IMR-90 (cell line): Measurements from ENCODE around the gene LNX1. TPM values are rescaled to one million over a fixed set of nuclear protein-coding genes. Genes with fewer than 3 reads are reported as not detected.

Source experiments
- ATAC-seq: fragments of 200-7000 bp; cut with Tn5 transposase; 2 replicates; pipeline ENCODE4 v1.9.1; 2020; ENCODE audit warnings: low read depth, mild to moderate bottlenecking, moderate library complexity
- BruUV-seq: library from RNA; stranded (reverse); fragments of 400-500 nt; replicated peaks from 2 replicates; lab custom pipeline; 2021; lab: Mats Ljungman, UMichigan
- CTCF ChIA-PET: fragments of 300-600 bp; formaldehyde crosslinking; extraction: SDS; loops from one replicate; lab custom pipeline; 2021; ENCODE audit warnings: antibody characterized with exemption; lab: Yijun Ruan, JAX
- POLR2A ChIA-PET: fragments of 300-600 bp; sonication (Branson Sonifier 250); formaldehyde crosslinking; loops from one replicate; lab custom pipeline; 2022; ENCODE audit warnings: antibody characterized with exemption; ENCODE audit not compliant: unreplicated experiment; lab: Charles Lee
- DNase-seq: peaks from one replicate; pipeline ENCODE4 v3.0.0; 2013
- H2AFZ ChIP-seq: replicated peaks from 2 replicates; pipeline ENCODE3; 2013; ENCODE audit warnings: low read length, mild to moderate bottlenecking; ENCODE audit not compliant: poor library complexity
- H2AK5ac ChIP-seq: 2 replicates; pipeline ENCODE4 v1.6.1; 2013; ENCODE audit warnings: low read depth, low read length, inconsistent platforms
- H2AK9ac ChIP-seq: replicated peaks from 2 replicates; pipeline ENCODE3; 2013; ENCODE audit warnings: mild to moderate bottlenecking, low read depth, low read length, moderate library complexity; ENCODE audit not compliant: poor library complexity
- H2BK120ac ChIP-seq: 2 replicates; pipeline ENCODE4 v1.6.1; 2013; ENCODE audit warnings: low read depth, low read length, inconsistent platforms
- H2BK15ac ChIP-seq: 3 replicates; pipeline ENCODE4 v1.6.1; 2013; ENCODE audit warnings: low read depth, low read length, inconsistent platforms
- H2BK20ac ChIP-seq: 2 replicates; pipeline ENCODE4 v1.6.1; 2013; ENCODE audit warnings: low read depth, mild to moderate bottlenecking, inconsistent platforms, low read length, moderate library complexity
- H2BK5ac ChIP-seq: 2 replicates; pipeline ENCODE4 v1.6.1; 2013; ENCODE audit warnings: mild to moderate bottlenecking, low read depth, low read length, inconsistent platforms; ENCODE audit not compliant: poor library complexity, severe bottlenecking
- H3K14ac ChIP-seq: replicated peaks from 2 replicates; pipeline ENCODE4 v1.6.1; 2013; ENCODE audit warnings: low read depth, low read length, inconsistent platforms
- H3K18ac ChIP-seq: 2 replicates; pipeline ENCODE4 v1.6.1; 2013; ENCODE audit warnings: low read depth, low read length, control low read depth
- H3K23ac ChIP-seq: 2 replicates; pipeline ENCODE4 v1.6.1; 2013; ENCODE audit warnings: low read depth, low read length, inconsistent platforms
- H3K27ac ChIP-seq: 2 replicates; pipeline ENCODE4 v1.5.1; 2013; ENCODE audit warnings: mild to moderate bottlenecking, control low read depth, low read length; ENCODE audit not compliant: insufficient read depth
- H3K27me3 ChIP-seq: 2 replicates; pipeline ENCODE4 v1.6.1; 2013; ENCODE audit warnings: low read length; ENCODE audit not compliant: control insufficient read depth, insufficient read depth
- H3K36me3 ChIP-seq: 2 replicates; pipeline ENCODE4 v1.6.1; 2013; ENCODE audit warnings: low read length, mixed read lengths; ENCODE audit not compliant: control insufficient read depth, insufficient read depth
- H3K4ac ChIP-seq: 2 replicates; pipeline ENCODE4 v1.6.1; 2013; ENCODE audit warnings: low read depth, low read length, inconsistent platforms
- H3K4me1 ChIP-seq: 2 replicates; pipeline ENCODE4 v1.6.1; 2013; ENCODE audit warnings: low read length, mixed read lengths; ENCODE audit not compliant: control insufficient read depth, insufficient read depth
- H3K4me2 ChIP-seq: 2 replicates; pipeline ENCODE4 v1.6.1; 2013; ENCODE audit warnings: low read depth, mild to moderate bottlenecking, control low read depth, low read length, moderate library complexity
- H3K4me3 ChIP-seq: 2 replicates; pipeline ENCODE4 v1.5.1; 2013; ENCODE audit warnings: low read depth, mild to moderate bottlenecking, control low read depth, low read length, moderate library complexity; ENCODE audit not compliant: insufficient read depth
- H3K56ac ChIP-seq: 2 replicates; pipeline ENCODE4 v1.6.1; 2013; ENCODE audit warnings: low read length, inconsistent platforms; ENCODE audit not compliant: insufficient read depth; ENCODE audit errors: extremely low read depth
- H3K79me1 ChIP-seq, 2 experiments: 2 replicates each; pipeline ENCODE4 v1.6.1; 2013; ENCODE audit warnings: low read length in 2 of 2, inconsistent platforms in 1 of 2, low read depth in 1 of 2
- H3K9ac ChIP-seq: 2 replicates; pipeline ENCODE4 v1.6.1; 2013; ENCODE audit warnings: low read depth, low read length, control low read depth
- H3K9me1 ChIP-seq: 2 replicates; pipeline ENCODE4 v1.6.1; 2013; ENCODE audit warnings: low read length, inconsistent platforms; ENCODE audit not compliant: insufficient read depth
- H3K9me3 ChIP-seq: 2 replicates; pipeline ENCODE4 v1.6.1; 2013; ENCODE audit warnings: low read length; ENCODE audit not compliant: control insufficient read depth, insufficient read depth
- H4K20me1 ChIP-seq: 2 replicates; pipeline ENCODE4 v1.6.1; 2013; ENCODE audit warnings: low read length, inconsistent platforms; ENCODE audit not compliant: insufficient read depth
- H4K5ac ChIP-seq: 2 replicates; pipeline ENCODE4 v1.6.1; 2013; ENCODE audit warnings: mild to moderate bottlenecking, low read depth, low read length, control low read depth
- H4K8ac ChIP-seq, 2 experiments: 2 replicates each; pipeline ENCODE4 v1.6.1; 2013; ENCODE audit warnings: low read depth in 2 of 2, low read length in 2 of 2, control low read depth in 1 of 2, inconsistent platforms in 1 of 2
- H4K91ac ChIP-seq: 2 replicates; pipeline ENCODE4 v1.6.1; 2013; ENCODE audit warnings: low read depth, low read length, inconsistent platforms; ENCODE audit not compliant: insufficient read depth
- MAZ ChIP-seq: IDR thresholded peaks from 2 replicates; pipeline ENCODE4 v1.6.1; 2012; ENCODE audit warnings: low read depth, mild to moderate bottlenecking, low read length, improper control_type of control experiment, moderate library complexity, borderline replicate concordance
- MXI1 ChIP-seq: IDR thresholded peaks from 2 replicates; pipeline ENCODE4 v1.6.1; 2012; ENCODE audit warnings: low read depth, mild to moderate bottlenecking, low read length, moderate library complexity, borderline replicate concordance
- POLR2A ChIP-seq: IDR thresholded peaks from 2 replicates; pipeline ENCODE4 v1.6.1; 2012; ENCODE audit warnings: mild to moderate bottlenecking, low read depth, low read length
- RAD21 ChIP-seq: IDR thresholded peaks from 2 replicates; pipeline ENCODE4 v1.6.1; 2012; ENCODE audit warnings: low read length, improper control_type of control experiment
- RCOR1 ChIP-seq: IDR thresholded peaks from 2 replicates; pipeline ENCODE4 v1.6.1; 2012; ENCODE audit warnings: mild to moderate bottlenecking, low read length, improper control_type of control experiment; ENCODE audit not compliant: insufficient replicate concordance
- WGBS, 2 experiments: methylation state at CpG; one replicate each; pipeline versions ENCODE4 v1.1.5 to v1.1.7; 2013; ENCODE audit warnings: missing lambda C conversion rate in 2 of 2; ENCODE audit not compliant: insufficient read length in 1 of 2; ENCODE audit errors: extremely low coverage in 2 of 2; 5-methylcytosine and 5-hydroxymethylcytosine counted together
- dilution Hi-C: fragments of 300-500 bp; cut with HindIII; formaldehyde crosslinking; loops from one replicate; pipeline ENCODE4 v1.14.3; 2018; ENCODE audit warnings: low sequenced_read_pairs; ENCODE audit not compliant: unreplicated experiment
- in situ Hi-C: fragments of 300-500 bp; cut with MboI; formaldehyde crosslinking; loops from 3 replicates; pipeline ENCODE4 v1.14.3; 2019; ENCODE audit warnings: low sequenced_read_pairs, inconsistent platforms, mixed read lengths
- intact Hi-C: fragments of 100-400 bp; cut with micrococcal nuclease; formaldehyde crosslinking; loops from 2 replicates; pipeline ENCODE4 v1.10.0; 2022
- polyA plus RNA-seq, 3 experiments: library from polyadenylated mRNA; depleted of rRNA; stranded (reverse); fragments of >200 nt; gene quantifications; 2 replicates each; pipeline ENCODE4 v1.2.3, GENCODE V29; 2012; ENCODE audit warnings: low replicate concordance in 1 of 3
- total RNA-seq: library from RNA; depleted of rRNA; stranded (reverse); fragments of >200 nt; gene quantifications from 2 replicates; pipeline ENCODE4 v1.2.3, GENCODE V29; 2012

LNX1 gene
- total and polyA plus RNA-seq, 2 of the 4 experiments (the other 2 are of a cell fraction): 0.15 to 0.36 TPM

GRCh38 chr4:53562409-53562808 lies 28.9 kb downstream of the LNX1 start:
- no peak for DNase-seq

More at GRCh38 chr4:53562409-53562808, 28.9 kb downstream of the LNX1 start:
- H2BK120ac ChIP-seq: no peak overlapping the region; the same call in 1 of the 2 replicates
- no peak overlapping the region for H3K4me3 ChIP-seq
- H2AK9ac ChIP-seq: no peak overlapping the region
- H3K27ac ChIP-seq: no peak overlapping the region
- TF ChIP-seq RCOR1: no peak
- no peak for TF ChIP-seq MXI1
- TF ChIP-seq RAD21: no peak
- TF ChIP-seq POLR2A: no peak
- no peak for TF ChIP-seq MAZ
- no peak overlapping the region for H3K14ac ChIP-seq
- H2BK5ac ChIP-seq: no peak overlapping the region
- no peak overlapping the region for H4K5ac ChIP-seq
- no peak overlapping the region for H3K23ac ChIP-seq
- no peaks in the 10 kb centered on the region for H3K9me3 ChIP-seq
- H3K36me3 ChIP-seq: no peaks in the 10 kb centered on the region
- no peak overlapping the region for H3K18ac ChIP-seq
- peaks cover 14% of the 10 kb centered on the region for H3K4me1 ChIP-seq
- H3K9ac ChIP-seq: no peak overlapping the region
- intact Hi-C loops (no loop called here), dilution Hi-C loops (no loop called here), in situ Hi-C loops (no loop called here)
- peak overlapping the region; percentile 51; the same call in 1 of the 2 replicates for H2BK20ac ChIP-seq
- ChIA-PET CTCF (no interaction called here), POLR2A (no interaction called here)
- no peak overlapping the region for H4K91ac ChIP-seq
- H3K4me2 ChIP-seq: no peak overlapping the region
- no peak for ATAC-seq
- H3K27me3 ChIP-seq: no peaks in the 10 kb centered on the region
- no peaks in the 10 kb centered on the region for H3K79me1 ChIP-seq
- H3K9me1 ChIP-seq: peaks cover 3% of the 10 kb centered on the region
- H2AFZ ChIP-seq: no peak overlapping the region
- BruUV-seq: no TSS peak
- no peak overlapping the region for H2AK5ac ChIP-seq
- H4K20me1 ChIP-seq: no peaks in the 10 kb centered on the region
- H3K56ac ChIP-seq: no peak overlapping the region
- H4K8ac ChIP-seq: no peak overlapping the region
- H2BK15ac ChIP-seq: 0 out of 3 replicates have a peak overlapping the region, but pooled peaks have one; percentile 34
- H3K4ac ChIP-seq: 0 out of 2 replicates have a peak overlapping the region, but pooled peaks have one; percentile 20
- WGBS, 2 experiments: 57% methylated on average over 1 of the region's 2 CpGs; no CpG with 5 or more reads in 1 of the 2 experiments
